Gastroesophageal sphincter (tissue), 3 donors: Measurements from ENCODE around the gene METTL25B.

Experiments
- EP300 ChIP-seq: sonication (generic); formaldehyde crosslinking; IDR thresholded peaks from one replicate; pipeline ENCODE4 v1.6.1; 2017; ENCODE audit warnings: antibody characterized with exemption, mild to moderate bottlenecking
- POLR2AphosphoS5 ChIP-seq: sonication (generic); formaldehyde crosslinking; IDR thresholded peaks from one replicate; pipeline ENCODE4 v1.6.1; 2017; ENCODE audit warnings: antibody characterized with exemption
- TF ChIP-seq, protein P1 (sequence below), 4 experiments: fragments of 200-600 bp in 2 of 4; fragments of 450-650 bp in 2 of 4; sonication (generic) in 1 of 4; IDR thresholded peaks; one replicate each; pipeline ENCODE4 v1.5.1; 2017 to 2019; ENCODE audit warnings: antibody characterized with exemption in 4 of 4, mild to moderate bottlenecking in 2 of 4, moderate library complexity in 2 of 4

DNA sequence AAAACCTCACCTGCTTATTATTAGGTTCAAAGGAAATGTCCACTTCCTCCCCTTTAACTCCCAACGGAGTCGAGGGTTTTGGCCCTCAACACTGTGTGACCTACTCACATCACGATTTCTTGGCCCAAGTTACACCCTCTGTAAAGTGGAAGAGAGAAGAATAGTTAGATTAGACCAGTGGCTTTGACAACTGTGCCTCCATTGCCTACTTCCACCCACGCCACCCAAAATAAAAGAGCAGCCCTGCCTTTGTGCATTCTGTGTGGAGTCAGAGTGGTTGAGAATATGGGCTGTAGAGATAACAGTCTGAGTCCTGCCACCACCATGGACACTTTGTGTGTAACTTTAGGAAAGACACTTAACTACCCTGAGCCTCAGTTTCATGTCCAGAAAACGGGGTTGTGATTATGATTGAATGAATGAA, 27.3 kb downstream of the METTL25B start:
- TF ChIP-seq EP300 (no peak), POLR2AphosphoS5 (no peak)
- TF ChIP-seq, protein P1, sequence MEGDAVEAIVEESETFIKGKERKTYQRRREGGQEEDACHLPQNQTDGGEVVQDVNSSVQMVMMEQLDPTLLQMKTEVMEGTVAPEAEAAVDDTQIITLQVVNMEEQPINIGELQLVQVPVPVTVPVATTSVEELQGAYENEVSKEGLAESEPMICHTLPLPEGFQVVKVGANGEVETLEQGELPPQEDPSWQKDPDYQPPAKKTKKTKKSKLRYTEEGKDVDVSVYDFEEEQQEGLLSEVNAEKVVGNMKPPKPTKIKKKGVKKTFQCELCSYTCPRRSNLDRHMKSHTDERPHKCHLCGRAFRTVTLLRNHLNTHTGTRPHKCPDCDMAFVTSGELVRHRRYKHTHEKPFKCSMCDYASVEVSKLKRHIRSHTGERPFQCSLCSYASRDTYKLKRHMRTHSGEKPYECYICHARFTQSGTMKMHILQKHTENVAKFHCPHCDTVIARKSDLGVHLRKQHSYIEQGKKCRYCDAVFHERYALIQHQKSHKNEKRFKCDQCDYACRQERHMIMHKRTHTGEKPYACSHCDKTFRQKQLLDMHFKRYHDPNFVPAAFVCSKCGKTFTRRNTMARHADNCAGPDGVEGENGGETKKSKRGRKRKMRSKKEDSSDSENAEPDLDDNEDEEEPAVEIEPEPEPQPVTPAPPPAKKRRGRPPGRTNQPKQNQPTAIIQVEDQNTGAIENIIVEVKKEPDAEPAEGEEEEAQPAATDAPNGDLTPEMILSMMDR (IDR thresholded peaks at IDR 0.05) = no peak
